ENCODE data around the gene LIPC. TPM values are rescaled to one million over a fixed set of nuclear protein-coding genes. Genes with fewer than 3 reads are reported as not detected.
A peak's percentile ranks its signal among the peaks of the same experiment; 100 is the strongest.

LIPC gene
- total RNA-seq, 1 donor from 2014 or later, result not detected

DNA sequence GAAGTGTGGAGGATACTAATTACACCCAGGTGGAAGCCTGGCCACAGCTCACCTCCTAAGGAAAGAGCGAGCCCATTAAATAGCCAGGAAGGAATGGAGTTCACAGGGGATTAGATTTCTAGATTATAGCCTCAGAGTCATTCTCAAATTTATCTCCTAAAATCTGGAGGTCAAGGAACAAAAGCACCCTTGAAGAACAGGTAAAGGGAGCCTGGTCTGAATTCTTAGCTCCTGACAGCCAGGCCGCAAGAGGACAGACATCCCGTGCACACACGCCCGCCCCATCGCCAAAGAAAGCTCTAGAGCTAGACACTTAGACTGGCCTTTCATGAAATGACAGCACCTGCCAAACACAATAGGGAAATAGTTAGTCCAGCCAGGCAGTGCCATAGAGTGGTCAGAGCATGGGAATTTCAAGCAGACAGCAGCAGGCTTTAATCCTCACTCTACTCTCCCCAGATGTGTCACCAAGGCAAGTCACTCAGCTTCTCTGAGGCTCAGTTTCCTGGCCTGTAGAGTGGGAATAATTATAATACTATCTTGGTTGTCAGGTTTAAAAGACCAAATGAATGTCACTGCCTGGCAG is 59.2 kb downstream of the LIPC start:
- no peaks in the 10 kb centered on the region for H3K36me3 ChIP-seq
- intact Hi-C loops (cut with DNase I), result loop anchor here (2.0 to 5.0 kb wide), 5 partner anchors 30 to 242 kb away; no protein-coding TSS in a partner anchor
- H3K27ac ChIP-seq, result peak overlapping the region; percentile 84 to 90
- H3K4me1 ChIP-seq, result peaks cover 3 to 19% of the 10 kb centered on the region in 2 donors
- TF ChIP-seq, protein P1, sequence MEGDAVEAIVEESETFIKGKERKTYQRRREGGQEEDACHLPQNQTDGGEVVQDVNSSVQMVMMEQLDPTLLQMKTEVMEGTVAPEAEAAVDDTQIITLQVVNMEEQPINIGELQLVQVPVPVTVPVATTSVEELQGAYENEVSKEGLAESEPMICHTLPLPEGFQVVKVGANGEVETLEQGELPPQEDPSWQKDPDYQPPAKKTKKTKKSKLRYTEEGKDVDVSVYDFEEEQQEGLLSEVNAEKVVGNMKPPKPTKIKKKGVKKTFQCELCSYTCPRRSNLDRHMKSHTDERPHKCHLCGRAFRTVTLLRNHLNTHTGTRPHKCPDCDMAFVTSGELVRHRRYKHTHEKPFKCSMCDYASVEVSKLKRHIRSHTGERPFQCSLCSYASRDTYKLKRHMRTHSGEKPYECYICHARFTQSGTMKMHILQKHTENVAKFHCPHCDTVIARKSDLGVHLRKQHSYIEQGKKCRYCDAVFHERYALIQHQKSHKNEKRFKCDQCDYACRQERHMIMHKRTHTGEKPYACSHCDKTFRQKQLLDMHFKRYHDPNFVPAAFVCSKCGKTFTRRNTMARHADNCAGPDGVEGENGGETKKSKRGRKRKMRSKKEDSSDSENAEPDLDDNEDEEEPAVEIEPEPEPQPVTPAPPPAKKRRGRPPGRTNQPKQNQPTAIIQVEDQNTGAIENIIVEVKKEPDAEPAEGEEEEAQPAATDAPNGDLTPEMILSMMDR (IDR thresholded peaks at IDR 0.05), result no peak
- H3K27me3 ChIP-seq, result no peaks in the 10 kb centered on the region
- H3K9me3 ChIP-seq, result peaks cover 0 to 4% of the 10 kb centered on the region in 2 donors
- peak overlapping the region; percentile 12 to 22 for H3K4me3 ChIP-seq
- DNase-seq (ENCODE audit: low spot score in 2 of 2), result peak; percentile 38 to 83

DNA sequence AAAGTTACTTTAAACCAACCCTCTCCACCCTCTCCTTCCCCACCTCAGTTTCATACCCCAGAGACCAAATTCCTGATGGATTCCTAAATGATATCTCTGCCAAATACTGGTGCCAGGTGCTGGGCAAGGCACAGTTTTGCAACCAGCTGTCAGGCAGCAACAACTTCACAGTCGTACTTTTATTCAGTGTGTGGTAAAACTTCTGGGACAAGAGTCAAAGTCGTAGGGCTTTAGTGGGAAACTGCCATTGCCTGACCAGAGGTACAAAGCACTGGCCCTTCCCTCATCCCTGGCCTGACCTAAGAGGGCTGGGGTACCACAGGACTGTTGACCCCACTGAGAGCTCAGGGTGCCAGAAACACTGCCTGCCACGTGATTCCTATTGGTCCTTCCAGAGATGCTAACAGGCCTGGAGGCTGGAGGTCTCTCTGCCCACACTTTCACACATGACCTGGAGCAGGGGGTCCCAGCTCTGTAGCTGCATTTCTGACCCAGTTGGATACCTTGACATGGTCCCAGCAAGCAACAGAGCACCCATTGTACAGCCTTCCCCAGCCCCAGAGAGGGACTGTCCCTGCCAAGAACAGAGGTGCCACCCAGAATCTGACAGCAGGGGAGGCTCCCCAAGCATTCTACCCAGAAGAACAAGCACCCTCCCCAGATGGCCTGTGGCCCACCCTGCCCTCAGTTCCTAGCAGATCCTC is 59.9 kb downstream of the LIPC start:
- intact Hi-C loops (cut with DNase I), result loop anchor here (2.0 to 5.0 kb wide), 5 partner anchors 29 to 243 kb away; no protein-coding TSS in a partner anchor
- Histone ChIP-seq H3K4me3 (no peak overlapping the region), H3K9me3 (peaks cover 0 to 4% of the 10 kb centered on the region in 2 donors), H3K27me3 (no peaks in the 10 kb centered on the region), H3K27ac (peak overlapping the region; percentile 84 to 90), H3K4me1 (peaks cover 3 to 19% of the 10 kb centered on the region in 2 donors), H3K36me3 (no peaks in the 10 kb centered on the region)
- TF ChIP-seq, protein P1 (IDR thresholded peaks at IDR 0.05), result no peak
- no peak for DNase-seq (ENCODE audit: low spot score in 2 of 2)

DNA sequence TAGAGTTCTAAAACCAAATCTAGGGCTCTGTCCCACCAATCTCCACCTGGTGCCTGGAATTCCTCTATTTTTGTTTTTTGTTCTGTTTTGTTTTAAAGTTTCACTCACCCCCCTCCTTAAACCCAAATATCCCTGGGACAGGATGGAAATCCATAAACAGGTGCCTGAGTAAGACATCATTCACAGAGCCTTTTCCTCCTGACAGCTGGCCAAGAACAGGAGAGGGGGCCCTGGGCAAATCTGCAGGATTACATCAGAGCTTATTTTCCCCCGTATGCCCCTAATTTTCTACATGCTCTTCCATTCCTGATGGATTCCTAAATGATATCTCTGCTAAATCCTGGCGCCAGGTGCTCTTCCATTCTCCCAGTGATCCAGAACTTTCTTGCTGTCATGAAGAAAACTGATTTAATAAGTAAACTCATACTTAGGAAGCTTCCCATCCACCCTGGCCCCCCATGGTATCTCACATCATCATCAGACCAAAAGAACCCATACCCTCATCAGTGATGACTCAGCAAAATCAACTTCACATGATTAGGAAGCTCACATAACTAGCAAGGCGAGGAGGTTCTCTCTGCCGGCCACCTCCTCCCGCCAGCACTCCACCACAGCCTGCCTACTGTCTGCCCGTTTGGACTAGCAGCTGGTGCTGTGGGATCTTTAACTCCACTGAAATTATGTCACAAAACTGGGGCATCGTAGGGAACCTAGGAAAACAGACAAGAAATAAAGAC is 61.0 kb downstream of the LIPC start:
- Histone ChIP-seq H3K4me1 (peaks cover 3 to 17% of the 10 kb centered on the region in 2 donors), H3K9me3 (peaks cover 0 to 4% of the 10 kb centered on the region in 2 donors), H3K27me3 (no peaks in the 10 kb centered on the region), H3K36me3 (no peaks in the 10 kb centered on the region), H3K27ac (peak overlapping the region in 1 of 2 donors; percentile 84), H3K4me3 (no peak overlapping the region)
- intact Hi-C loops (cut with DNase I), result loop anchor here (5.0 kb wide), 2 partner anchors 54 to 161 kb away; no protein-coding TSS in a partner anchor
- TF ChIP-seq, protein P1 (IDR thresholded peaks at IDR 0.05), result no peak
- DNase-seq (ENCODE audit: low spot score in 2 of 2), result no peak

DNA sequence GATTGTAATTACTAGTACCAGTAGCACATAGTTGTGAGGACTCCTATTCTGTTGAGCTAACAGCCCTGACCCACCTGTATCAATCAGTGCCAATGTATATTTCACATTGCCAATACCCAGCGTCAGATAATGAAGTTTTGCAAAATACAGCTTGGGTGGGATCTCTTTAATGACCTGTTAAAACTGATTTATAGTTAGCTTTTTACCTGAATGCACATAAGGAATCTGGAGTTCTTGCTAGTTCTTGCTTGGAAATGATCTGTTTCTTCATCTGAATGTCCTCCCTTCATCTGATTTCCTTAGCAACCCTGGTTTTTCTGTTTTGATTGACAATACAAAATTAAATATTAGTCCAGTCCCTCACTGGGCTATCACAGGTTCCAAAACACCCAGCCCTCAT is 62.8 kb downstream of the LIPC start:
- TF ChIP-seq, protein P1 (IDR thresholded peaks at IDR 0.05), result no peak
- intact Hi-C loops (cut with DNase I), result loop anchor here (5.0 kb wide), 2 partner anchors 53 to 162 kb away; no protein-coding TSS in a partner anchor
- Histone ChIP-seq H3K27ac (no peak overlapping the region), H3K4me3 (no peak overlapping the region), H3K4me1 (peaks cover 3 to 17% of the 10 kb centered on the region in 2 donors), H3K27me3 (no peaks in the 10 kb centered on the region), H3K36me3 (no peaks in the 10 kb centered on the region), H3K9me3 (no peaks in the 10 kb centered on the region)
- no peak for DNase-seq (ENCODE audit: low spot score in 2 of 2)

DNA sequence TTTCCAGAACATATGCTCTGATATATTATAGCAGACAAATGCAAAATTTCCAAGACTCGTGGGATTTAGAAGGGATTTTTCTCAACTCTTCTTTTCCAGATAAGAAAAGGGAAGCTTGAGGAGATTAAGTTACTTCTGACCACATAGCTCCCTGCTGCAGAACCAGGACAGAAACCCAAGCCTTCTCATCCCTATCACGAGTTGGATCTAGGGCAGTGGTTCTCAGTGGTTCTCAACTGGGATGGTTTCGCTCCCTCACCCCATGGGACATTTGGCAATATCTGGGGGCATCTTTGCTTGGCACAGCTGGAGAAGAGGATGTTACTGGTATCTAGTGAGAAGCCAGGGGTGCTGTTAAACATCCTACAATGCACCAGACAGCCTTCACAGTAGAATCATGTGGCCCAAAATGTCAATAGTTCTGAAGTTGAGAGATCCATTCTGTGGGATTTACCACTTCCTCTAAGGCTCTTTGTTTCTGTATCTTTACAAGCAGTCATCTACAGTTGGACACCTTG is 64.2 kb downstream of the LIPC start:
- H3K27me3 ChIP-seq, result no peaks in the 10 kb centered on the region
- peaks cover 3 to 14% of the 10 kb centered on the region in 2 donors for H3K4me1 ChIP-seq
- H3K27ac ChIP-seq, result no peak overlapping the region
- H3K36me3 ChIP-seq, result no peaks in the 10 kb centered on the region
- no peak overlapping the region for H3K4me3 ChIP-seq
- DNase-seq (ENCODE audit: low spot score in 2 of 2), result no peak
- TF ChIP-seq, protein P1 (IDR thresholded peaks at IDR 0.05), result no peak
- intact Hi-C loops (cut with DNase I), result no loop called here
- H3K9me3 ChIP-seq, result no peaks in the 10 kb centered on the region

Data from ascending aorta (tissue), 2 donors.